ENCODE measurements around the gene SEMA4B.

DNA sequence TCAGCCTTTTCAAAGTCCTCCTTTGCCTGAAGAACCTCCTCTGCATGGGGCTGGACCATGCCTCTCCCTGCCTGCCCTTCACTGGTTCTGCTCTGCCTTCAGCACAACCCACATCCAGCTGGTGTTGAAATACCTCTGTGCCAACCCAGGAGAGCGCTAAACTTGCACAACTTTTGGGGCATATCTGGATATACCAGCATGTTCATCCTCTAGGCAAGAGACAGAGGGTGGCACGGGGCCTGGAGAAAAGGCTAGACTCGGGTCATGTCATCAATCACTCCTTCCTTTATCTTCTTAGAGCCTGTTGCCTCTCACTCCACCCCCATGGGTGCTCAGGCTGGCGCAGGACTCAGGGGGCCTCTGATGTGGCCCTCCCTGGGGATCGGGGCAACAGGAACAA lies 4.8 kb downstream of the SEMA4B start:
- TF ChIP-seq REST (IDR thresholded peaks at IDR 0.05; ENCODE audit: low read depth, low read length) (no peak), EGR1 (IDR thresholded peaks at IDR 0.05; ENCODE audit: borderline replicate concordance in 1 of 2, low read depth in 2 of 2, low read length in 2 of 2) (no peak), NR2C2 (IDR thresholded peaks at IDR 0.05; ENCODE audit: borderline replicate concordance, control insufficient read depth, insufficient read length, low read depth) (no peak), RAD51 (IDR thresholded peaks at IDR 0.05) (no peak), CREB1 (IDR thresholded peaks at IDR 0.05; ENCODE audit: low read depth) (no peak), ATF2 (IDR thresholded peaks at IDR 0.05; ENCODE audit: low read length) (no peak), POLR2AphosphoS5 (IDR thresholded peaks at IDR 0.05; ENCODE audit: low read length) (no peak), ATF7 (IDR thresholded peaks at IDR 0.05; ENCODE audit: low read depth) (no peak), BMI1 (IDR thresholded peaks at IDR 0.05; ENCODE audit: borderline replicate concordance) (no peak)
- TF ChIP-seq, protein P1, sequence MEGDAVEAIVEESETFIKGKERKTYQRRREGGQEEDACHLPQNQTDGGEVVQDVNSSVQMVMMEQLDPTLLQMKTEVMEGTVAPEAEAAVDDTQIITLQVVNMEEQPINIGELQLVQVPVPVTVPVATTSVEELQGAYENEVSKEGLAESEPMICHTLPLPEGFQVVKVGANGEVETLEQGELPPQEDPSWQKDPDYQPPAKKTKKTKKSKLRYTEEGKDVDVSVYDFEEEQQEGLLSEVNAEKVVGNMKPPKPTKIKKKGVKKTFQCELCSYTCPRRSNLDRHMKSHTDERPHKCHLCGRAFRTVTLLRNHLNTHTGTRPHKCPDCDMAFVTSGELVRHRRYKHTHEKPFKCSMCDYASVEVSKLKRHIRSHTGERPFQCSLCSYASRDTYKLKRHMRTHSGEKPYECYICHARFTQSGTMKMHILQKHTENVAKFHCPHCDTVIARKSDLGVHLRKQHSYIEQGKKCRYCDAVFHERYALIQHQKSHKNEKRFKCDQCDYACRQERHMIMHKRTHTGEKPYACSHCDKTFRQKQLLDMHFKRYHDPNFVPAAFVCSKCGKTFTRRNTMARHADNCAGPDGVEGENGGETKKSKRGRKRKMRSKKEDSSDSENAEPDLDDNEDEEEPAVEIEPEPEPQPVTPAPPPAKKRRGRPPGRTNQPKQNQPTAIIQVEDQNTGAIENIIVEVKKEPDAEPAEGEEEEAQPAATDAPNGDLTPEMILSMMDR (IDR thresholded peaks at IDR 0.05 in 2 of 3, conservative IDR thresholded peaks at IDR 0.05 in 1 of 3; ENCODE audit: control insufficient read depth in 2 of 3, extremely low read depth in 1 of 3, insufficient read depth in 1 of 3, low read depth in 3 of 3, low read length in 3 of 3) = no peak
